ENCODE data around the gene BLTP2. TPM values are rescaled to one million over a fixed set of nuclear protein-coding genes. Genes with fewer than 3 reads are reported as not detected.
"Not testable (repeated sequence)": the region's sequence is repeated elsewhere in the genome, so short reads cannot be mapped to it uniquely, and the experiment has no call there.

BLTP2 gene
- total RNA-seq, 1 donor from 2014 or later, result 73.8 TPM

GRCh38 chr17:28612936-28613872, 31.8 kb downstream of the BLTP2 start:
- peak; percentile 71 for ATAC-seq
- DNase-seq, result no peak
- intact Hi-C loops (cut with micrococcal nuclease), result loop anchor here (2.0 kb wide), 1 partner anchor 118 kb away; no protein-coding TSS in a partner anchor

- intact Hi-C loops (cut with micrococcal nuclease), result loop anchor here (2.0 kb wide), 1 partner anchor 118 kb away; no protein-coding TSS in a partner anchor
- ATAC-seq (no peak), DNase-seq (no peak)
These were observed 32.4 kb downstream of the BLTP2 start for GRCh38 chr17:28612531-28612930.

- intact Hi-C loops (cut with micrococcal nuclease), result no loop called here
- DNase-seq (no peak), ATAC-seq (no peak)
These were observed 34.6 kb downstream of the BLTP2 start for GRCh38 chr17:28610376-28610775.

DNA sequence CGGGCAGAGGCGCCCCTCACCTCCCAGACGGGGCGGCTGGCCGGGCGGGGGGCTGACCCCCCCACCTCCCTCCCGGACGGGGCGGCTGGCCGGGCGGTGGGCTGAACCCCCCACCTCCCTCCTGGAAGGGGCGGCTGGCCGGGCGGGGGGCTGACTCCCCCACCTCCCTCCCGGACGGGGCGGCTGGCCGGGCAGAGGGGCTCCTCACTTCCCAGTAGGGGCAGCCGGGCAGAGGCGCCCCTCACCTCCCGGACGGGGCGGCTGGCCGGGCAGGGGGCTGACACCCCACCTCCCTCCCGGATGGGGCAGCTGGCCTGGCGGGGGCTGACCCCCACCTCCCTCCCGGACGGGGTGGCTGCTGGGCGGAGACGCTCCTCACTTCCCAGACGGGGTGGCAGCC, 40.9 kb downstream of the BLTP2 start:
- intact Hi-C loops (cut with micrococcal nuclease); DNase-seq; ATAC-seq: not testable (repeated sequence)

DNA sequence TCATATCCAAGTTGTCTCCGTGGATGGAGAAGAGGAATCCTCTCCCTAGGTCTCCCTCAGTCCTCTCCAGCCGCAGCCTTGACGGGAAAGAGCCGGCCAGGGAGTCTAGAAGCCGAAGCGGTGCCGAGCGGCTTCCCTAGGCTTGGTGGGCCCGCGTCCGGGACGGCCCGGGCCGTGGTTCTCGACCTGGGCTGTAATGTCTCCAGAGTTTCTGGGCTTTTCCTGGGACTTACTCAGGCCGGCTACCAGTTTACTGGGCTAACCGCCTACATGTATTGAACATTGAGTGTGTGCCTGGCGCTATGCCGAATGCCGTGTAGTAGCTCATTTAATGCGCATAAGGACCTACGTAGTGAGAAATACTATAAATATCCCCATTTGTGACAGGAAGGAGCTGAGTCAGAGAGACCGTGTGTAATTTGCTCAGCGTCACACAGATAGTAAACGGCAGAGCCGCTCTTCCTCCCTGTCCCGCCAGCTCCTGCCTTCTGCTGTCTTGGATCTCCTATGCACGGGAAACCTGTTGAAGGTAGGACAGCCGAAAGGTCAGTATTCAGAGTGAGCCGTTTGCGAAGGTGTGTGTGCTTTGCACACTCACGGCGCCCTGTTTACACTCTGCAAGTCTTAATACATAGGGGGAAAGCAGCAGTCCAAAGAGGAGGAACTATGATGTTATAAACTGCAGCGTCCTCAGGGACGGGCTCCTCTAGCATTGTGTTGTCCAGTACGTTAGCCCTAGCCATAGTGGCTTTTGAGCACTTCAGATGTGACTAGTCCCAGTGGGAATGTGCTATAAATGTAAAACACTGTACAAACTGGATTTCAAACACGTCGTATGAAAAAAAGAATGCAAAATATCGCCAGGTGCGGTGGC, 45.4 kb downstream of the BLTP2 start:
- ATAC-seq (peak; percentile 67), DNase-seq (peak; percentile 67)
- intact Hi-C loops (cut with micrococcal nuclease), result no loop called here

DNA sequence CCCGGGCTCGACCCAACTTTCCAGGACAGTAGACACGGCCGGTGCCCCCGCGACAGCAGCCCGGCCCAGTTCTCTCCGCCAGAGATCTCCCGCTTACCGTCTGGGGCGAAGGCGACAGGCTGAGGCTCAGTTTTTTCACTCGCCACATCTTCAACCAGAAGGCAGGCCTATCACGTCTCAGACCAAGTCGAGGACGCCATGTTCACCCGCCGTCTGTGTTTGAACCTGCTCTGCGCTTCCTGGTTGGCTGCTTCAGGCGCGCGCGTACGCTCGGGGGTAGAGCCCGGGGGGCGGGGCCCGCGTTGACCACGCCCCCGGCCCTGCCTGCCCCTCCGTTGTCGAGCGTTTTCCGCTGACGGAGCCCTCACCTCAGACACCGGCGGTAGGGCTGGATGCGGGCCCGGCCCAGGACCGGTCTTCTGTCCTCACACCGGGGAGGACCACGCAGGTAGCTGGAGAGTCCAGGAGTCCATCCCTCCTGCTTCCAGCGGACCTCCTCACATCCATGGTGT, 46.1 kb downstream of the BLTP2 start, which contains the start of gene SPAG5:
SPAG5 (minus strand) TSS at position 227 of the 512 bp plus-strand sequence; CDS start at position 148, 79 bp downstream.
- peak; percentile 100 for ATAC-seq
- intact Hi-C loops (cut with micrococcal nuclease), result no loop called here

DNA sequence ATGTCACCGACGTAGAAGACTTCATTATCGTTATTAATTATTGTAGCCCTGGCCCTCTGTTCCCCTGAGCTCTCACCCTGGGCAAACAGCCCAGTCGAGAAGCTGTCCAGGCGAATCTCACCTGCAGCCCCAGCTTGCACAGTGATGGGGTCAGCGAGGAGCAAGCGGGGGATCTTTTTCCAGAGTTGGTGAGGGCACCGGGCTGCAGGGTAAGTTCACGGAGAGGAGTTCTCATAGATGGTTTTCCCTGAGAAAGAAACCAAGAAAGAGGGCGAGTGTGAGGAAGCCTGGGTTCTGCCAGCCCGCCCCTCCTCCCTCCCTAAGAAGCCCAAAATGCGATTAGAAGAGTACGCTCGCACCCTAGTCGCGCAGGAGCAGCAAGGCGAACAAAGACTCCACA, 46.6 kb downstream of the BLTP2 start:
- no peak for ATAC-seq
- intact Hi-C loops (cut with micrococcal nuclease), result no loop called here
- DNase-seq, result no peak

More for the DNA sequence above, 46.1 kb downstream of the BLTP2 start, which contains the start of gene SPAG5:
- peak; percentile 95 for DNase-seq

DNA sequence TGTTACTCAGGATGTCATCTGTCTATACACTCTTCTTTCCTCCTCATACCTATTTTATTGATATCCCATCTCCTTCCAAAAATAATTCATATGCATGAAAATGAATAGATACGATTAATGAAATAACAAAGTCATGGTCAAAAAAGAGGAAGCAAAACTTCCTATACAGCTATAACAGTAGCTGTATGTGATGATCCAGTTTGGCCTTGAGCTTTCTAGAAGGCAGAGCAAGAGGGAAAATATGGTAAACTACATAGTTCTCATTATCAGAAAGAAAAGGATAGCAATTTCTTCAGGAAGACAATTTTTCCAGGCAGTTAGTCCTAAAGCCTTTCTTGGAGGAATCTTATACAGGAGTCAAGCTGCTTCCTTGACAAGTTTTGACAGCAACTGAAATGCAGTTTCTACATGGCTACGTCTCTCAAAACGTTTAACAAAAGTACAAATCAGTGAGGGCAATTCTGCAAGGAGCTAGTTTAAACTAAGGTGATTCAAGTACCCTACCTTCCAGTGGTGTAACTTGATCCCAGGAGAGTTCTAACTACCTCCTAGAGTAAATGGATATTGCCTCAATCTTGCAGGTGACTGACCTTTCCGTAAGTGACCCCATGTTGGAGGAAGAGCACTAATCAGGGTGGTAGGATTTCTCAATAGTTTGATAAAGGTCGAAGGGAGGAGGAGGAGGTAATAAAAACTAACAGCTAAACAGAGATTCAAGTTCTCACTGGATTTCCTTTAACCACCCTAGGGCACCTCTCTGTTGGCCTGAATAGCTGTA, 47.2 kb downstream of the BLTP2 start:
- ATAC-seq, result no peak
- intact Hi-C loops (cut with micrococcal nuclease), result no loop called here
- DNase-seq, result no peak

Other genes starting within 250 kb of the BLTP2 start
- 7.9 TPM for gene SLC46A1, start 238.9 kb downstream of the BLTP2 start, total RNA-seq
- not detected for gene SLC13A2, start 171.5 kb downstream of the BLTP2 start, total RNA-seq
- not detected for gene FOXN1, start 138.8 kb downstream of the BLTP2 start, total RNA-seq
- gene UNC119, start 92.5 kb downstream of the BLTP2 start, total RNA-seq, result 22.2 TPM
- gene PIGS, start 73.6 kb downstream of the BLTP2 start, total RNA-seq, result 45.0 TPM
- gene ALDOC, start 68.3 kb downstream of the BLTP2 start, total RNA-seq, result 380 TPM
- 1.1 TPM for gene SPAG5, start 46.1 kb downstream of the BLTP2 start, total RNA-seq
- gene RSKR, start 31.0 kb downstream of the BLTP2 start, total RNA-seq, result 4.0 TPM
- gene SDF2, start 16.7 kb upstream of the BLTP2 start, total RNA-seq, result 30.7 TPM
- gene SUPT6H, start 17.0 kb upstream of the BLTP2 start, total RNA-seq, result 46.0 TPM
- gene PROCA1, start 66.7 kb upstream of the BLTP2 start, total RNA-seq, result 0.89 TPM
- 14.8 TPM for gene RAB34, start 72.7 kb upstream of the BLTP2 start, total RNA-seq
- gene RPL23A, start 74.8 kb upstream of the BLTP2 start, total RNA-seq, result 918 TPM
- 2.6 TPM for gene TLCD1, start 81.1 kb upstream of the BLTP2 start, total RNA-seq
- gene NEK8, start 83.6 kb upstream of the BLTP2 start, total RNA-seq, result 0.94 TPM
- 4.2 TPM for gene TRAF4, start 98.9 kb upstream of the BLTP2 start, total RNA-seq
- 16.8 TPM for gene FAM222B, start 197.6 kb upstream of the BLTP2 start, total RNA-seq
- gene ERAL1, start 209.9 kb upstream of the BLTP2 start, total RNA-seq, result 34.1 TPM

Data from left ventricle myocardium superior (tissue), 1 donor.